GM21723 (cell line): ENCODE results near the gene LRRC37A.
A peak's percentile ranks its signal among the peaks of the same experiment; 100 is the strongest.
"Not testable (repeated sequence)": the region's sequence is repeated elsewhere in the genome, so short reads cannot be mapped to it uniquely, and the experiment has no call there.

ENCODE experiments used
- ATAC-seq: cut with Tn5 transposase; IDR thresholded peaks from one replicate; pipeline ENCODE4 v1.9.1; 2021; ENCODE audit warnings: mild to moderate bottlenecking, moderate library complexity; ENCODE audit not compliant: unreplicated experiment

The LRRC37A gene

DNA sequence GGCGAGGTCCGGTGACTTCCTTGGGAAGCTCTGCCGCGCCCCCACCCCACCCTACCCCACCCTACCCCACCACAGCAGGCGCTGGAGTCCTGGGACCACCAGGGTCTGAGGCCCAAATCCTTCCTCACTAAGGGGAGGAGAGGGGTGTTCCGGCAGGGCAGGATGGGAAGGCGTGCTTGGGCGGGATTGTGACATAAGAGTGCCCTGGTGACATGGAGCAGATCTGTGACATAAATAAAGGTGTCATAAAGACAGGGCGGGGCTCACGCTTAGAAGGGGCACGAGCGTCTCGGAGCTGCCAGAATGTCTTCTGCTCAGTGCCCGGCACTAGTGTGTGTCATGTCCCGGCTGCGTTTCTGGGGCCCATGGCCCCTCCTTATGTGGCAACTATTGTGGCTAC is at the start of gene LRRC37A:
Gene LRRC37A (plus strand): TSS at position 301 of the 400 bp plus-strand sequence. CDS start 3 bp downstream, at position 304.
- ATAC-seq: not testable (repeated sequence)

GRCh38 chr17:46249153-46249552 is 45.8 kb upstream of the LRRC37A start:
- not testable (repeated sequence) for ATAC-seq

DNA sequence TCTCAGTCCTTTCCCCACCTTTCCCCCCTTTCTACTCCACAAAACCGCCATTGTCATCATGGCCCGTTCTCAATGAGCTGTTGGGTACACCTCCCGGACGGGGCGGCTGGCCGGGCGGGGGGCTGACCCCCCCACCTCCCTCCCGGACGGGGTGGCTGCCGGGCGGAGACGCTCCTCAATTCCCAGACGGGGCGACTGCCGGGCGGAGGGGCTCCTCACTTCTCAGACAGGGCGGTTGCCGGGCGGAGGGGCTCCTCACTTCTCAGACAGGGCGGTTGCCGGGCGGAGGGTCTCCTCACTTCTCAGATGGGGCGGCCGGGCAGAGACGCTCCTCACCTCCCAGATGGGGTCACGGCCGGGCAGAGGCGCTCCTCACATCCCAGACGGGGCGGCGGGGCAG is 42.1 kb upstream of the LRRC37A start:
- ATAC-seq: not testable (repeated sequence)

GRCh38 chr17:46253722-46254121 is 41.2 kb upstream of the LRRC37A start:
- ATAC-seq: not testable (repeated sequence)

DNA sequence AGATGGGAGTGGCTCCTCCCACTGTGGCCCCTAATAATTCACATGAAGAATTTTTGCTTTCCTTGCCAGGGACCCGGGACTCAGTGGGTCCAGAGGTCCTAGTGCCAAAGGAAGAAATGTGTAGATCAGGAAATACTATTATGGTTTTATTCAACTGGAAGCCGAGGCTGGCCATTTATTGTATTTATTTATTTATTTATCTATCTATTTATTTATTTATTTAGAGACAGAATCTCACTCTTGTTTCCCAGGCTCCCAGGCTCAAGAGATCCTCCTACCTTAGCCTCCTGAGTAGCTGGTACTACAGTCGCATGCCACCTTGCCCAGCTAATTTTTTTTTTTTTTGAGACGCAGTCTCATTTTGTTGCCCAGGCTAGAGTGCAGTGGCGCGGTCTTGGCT is 40.7 kb upstream of the LRRC37A start:
- ATAC-seq: not testable (repeated sequence)

GRCh38 chr17:46256369-46256768 is 38.6 kb upstream of the LRRC37A start:
- not testable (repeated sequence) for ATAC-seq

GRCh38 chr17:46259845-46260661 is 34.9 kb upstream of the LRRC37A start:
- not testable (repeated sequence) for ATAC-seq

DNA sequence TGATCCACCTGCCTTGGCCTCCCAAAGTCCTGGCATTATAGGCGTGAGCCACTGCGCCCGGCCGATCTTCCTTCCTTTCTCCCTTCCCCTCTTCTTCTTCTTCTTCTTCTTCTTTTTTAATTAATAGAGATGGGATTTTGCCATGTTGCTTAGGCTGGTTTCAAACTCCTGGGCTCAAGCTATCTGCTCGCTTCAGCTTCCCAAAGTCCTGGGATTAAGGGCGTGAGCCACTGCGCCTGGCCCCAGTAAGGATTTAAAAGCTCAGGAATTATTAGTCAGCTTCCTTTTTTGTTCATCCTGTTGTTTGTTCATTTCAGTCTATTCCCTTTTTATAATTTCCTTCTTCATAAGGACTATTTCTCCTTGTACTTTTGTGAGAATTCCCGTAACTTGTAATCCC is 32.7 kb upstream of the LRRC37A start:
- no peak for ATAC-seq

GRCh38 chr17:46264456-46265198 is 30.3 kb upstream of the LRRC37A start:
- no peak for ATAC-seq

GRCh38 chr17:46266063-46266655 is 28.8 kb upstream of the LRRC37A start:
- not testable (repeated sequence) for ATAC-seq

DNA sequence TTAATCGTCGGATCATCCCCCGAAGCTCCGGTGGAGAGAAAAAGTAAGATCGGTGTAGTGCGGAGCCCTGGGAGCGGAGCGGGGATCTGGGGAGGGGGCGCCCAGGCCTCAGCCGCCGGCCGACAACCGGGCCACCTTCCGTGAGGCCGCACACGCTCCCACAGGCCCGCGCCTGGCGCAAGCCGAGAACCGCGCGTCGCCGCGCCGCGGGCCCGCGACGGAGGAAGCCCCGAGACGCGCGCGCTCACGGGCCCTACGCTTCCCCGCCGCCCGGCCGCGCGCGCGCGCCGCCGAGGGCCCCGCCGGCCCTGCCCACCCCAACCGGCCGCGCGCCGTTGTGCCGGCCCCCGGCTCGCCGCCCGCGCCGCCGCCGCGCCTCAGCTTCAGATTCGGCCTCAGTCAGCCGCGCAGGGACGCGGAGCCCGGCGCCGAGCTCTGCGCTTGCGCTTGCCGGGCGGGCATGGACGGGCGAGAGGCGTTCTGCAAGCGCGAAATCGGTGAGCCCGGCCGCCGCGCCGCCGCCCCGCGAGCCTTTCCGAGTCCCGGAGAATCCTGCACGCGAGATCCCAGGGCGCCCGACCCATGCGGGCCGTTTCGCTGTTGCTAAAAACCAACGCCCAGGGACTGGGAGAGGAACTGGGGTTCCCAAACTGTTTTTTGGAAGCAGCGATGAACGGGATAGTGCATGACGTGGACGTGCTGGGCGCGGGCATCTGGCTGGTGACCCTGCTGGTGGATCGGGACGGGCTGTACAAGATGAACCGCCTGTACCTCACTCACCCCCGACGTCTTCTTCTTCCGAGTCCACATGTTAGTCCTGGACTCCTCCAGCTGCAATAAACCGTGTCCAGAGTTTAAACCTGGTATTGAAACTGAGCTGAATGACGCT is 28.0 kb upstream of the LRRC37A start:
- peak; percentile 82 for ATAC-seq

DNA sequence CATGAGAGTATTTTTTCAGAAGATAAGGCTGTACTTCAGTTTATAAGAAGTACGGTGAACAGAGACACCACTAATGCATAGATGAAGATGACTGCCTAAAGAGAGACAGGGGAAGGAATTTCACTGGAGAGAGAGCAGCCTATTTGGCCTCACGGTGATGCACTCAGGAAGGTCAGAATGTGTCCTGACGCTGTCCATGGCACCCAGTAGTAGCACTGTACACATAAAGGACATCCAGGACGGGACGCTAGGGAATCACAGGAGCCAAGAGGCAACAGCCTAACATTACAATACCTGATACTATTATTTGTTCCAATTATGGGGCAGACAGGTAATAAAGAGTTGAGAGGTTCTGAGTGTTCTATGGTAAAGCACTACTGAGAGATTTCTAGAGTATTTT is 24.9 kb upstream of the LRRC37A start:
- no peak for ATAC-seq

DNA sequence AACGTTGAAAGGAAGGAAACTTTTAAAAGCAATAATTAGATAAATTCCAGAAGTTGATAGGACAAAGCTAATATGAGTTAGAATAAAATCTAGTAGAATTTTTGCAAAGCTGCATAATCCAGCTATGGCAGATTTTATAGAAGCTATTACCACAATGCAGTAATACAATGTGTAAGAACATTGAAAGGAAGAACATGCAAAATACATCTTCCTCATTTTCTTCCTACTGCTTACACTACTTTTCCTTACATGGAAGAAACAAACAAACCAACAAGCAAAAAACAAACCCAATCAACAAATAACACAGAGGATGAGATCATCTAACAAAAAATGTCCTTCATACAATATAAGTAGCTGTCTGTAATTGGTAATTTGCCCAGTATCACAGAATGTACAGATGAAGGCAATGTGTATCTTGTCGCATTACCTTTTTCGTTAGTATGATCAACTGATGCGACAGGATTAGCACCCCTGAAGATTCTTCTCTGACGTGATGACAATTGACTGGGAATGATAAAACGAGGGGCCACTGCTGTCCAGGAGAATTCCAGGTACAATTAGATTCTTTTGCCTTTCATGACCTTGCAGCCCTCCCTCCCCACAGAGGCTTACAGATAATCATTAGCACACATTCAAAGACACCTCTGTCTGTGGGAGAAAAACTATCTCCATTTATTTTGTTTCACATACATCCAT is 21.2 kb upstream of the LRRC37A start:
- ATAC-seq: no peak

GRCh38 chr17:46274238-46274637 is 20.7 kb upstream of the LRRC37A start:
- ATAC-seq: no peak

DNA sequence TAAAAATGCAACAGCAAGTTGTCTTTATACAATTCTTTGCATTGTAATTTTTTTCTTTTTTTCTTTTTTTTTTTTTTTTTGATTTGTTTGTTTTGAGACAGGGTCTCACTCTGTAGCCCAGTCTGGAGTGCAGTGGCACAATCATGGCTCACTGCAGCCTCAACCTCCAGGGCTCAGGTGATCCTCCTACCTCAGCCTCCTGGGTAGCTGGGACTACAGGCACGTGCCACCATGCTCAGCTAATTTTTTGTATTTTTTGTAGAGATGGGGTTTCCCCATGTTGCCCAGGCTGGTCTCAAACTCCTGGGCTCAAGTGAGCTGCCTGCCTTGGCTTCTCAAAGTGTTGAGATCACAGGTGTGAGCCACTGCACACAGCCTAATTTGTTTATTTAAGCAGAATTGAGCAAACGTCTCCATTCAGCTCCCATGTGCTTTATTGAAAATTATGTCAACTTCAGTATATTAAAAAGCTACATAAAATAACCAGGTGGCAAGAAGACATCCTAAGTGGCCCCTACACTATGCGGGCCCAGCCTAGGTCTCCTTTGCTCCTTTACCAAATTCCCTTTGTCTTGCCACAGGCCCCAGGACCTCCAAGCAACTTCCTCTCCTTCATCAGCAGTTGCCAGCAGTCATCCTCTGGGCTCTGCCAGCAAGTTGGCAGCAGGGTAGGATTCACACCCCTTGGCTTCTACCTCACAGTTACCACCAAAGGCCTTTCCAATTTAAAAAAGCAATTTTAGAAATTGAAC is 18.0 kb upstream of the LRRC37A start:
- not testable (repeated sequence) for ATAC-seq

DNA sequence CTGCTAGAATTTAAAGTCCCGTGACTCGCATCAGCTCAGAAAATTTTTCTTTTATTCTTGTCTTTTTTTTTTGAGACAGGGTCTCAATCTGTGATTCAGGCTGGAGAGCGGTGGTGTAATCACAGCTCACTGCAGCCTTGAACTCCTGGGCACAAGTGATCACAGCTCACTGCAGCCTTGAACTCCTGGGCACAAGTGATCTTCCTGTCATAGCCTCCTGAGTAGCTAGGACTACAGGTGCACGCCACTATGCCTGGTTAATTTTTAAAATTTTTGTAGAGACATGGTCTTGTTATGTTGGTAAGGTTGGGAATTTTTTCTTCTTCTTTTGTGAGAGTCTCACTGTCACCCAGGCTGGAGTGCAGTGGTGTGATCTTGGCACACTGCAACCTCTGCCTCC is 13.6 kb upstream of the LRRC37A start:
- ATAC-seq: not testable (repeated sequence)

GRCh38 chr17:46282635-46283034 is 12.3 kb upstream of the LRRC37A start:
- ATAC-seq: not testable (repeated sequence)

- not testable (repeated sequence) for ATAC-seq
Observed at GRCh38 chr17:46284467-46284866, 10.5 kb upstream of the LRRC37A start.

DNA sequence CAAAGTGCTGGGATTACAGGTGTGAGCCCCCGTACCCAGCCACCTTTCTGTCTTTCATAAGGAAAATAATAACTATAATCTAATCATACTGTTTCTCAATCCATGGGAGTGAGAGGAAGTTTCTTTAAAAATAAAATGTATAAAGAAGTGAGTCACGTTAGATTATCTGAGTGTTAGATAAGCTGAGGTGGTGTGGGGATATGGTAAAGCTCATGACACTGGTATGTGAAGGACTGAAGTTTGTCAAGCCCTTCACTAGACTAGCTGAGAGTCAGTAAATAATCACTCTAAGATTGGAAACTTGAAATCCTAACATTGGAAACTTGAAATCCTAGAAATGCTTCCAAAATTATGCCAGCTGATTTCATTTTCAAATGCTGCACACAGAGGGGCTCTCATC is 9.4 kb upstream of the LRRC37A start:
- ATAC-seq: not testable (repeated sequence)
